Activated CD4-positive, CD25-positive, alpha-beta regulatory T cell treated with anti-CD3 and anti-CD28 coated beads, Interleukin-2, amount 50 U/mL, for 16 hours (primary cell): ENCODE data around the gene RASAL3.
"Not testable (repeated sequence)": the region's sequence is repeated elsewhere in the genome, so short reads cannot be mapped to it uniquely, and the experiment has no call there.

Source experiments
- DNase-seq: peaks from one replicate; pipeline ENCODE4 v3.0.0-alpha.2; 2020; ENCODE audit warnings: low read depth, low spot score

Gene RASAL3

DNA sequence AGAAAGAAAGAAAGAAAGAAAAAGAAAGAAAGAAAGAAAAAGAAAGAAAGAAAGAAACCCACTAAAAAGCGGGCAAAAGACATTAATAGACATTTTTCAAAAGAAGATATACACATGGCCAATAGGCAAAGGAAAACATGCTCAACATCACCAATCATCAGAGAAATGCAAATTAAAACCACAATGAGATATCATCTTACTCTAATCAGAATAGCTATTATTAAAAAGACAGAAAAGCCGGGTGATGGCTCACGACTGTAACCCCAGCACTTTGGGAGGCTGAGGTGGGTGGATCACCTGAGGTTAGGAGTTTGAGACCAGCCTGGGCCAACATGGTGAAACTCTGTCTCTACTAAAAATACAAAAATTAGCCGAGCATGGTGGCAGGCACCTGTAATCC is 9.5 kb upstream of the RASAL3 start:
- DNase-seq = not testable (repeated sequence)

DNA sequence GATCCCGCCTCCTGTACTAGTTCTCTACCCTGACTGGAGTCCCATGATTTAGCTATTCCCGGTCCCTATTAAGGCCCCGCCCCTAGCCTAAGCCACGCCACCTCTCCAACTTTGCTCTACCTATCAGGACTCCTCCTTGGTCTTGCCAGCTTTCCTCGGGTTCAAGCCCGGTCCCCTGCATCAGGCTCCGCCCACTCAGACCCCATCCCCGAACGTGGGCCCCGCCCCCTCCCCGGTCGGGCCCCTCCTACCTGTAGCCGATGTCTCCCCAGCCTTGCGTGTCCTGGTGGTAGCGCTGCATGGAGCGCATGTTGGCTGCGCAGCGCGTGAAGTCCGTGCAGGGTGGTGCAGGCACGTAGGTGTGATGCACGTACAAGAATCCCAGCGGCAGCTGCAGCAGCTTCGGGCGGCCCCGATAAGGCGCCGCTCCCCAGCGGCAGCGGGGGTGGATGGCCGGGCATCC is 7.3 kb upstream of the RASAL3 start:
- DNase-seq = no peak

DNA sequence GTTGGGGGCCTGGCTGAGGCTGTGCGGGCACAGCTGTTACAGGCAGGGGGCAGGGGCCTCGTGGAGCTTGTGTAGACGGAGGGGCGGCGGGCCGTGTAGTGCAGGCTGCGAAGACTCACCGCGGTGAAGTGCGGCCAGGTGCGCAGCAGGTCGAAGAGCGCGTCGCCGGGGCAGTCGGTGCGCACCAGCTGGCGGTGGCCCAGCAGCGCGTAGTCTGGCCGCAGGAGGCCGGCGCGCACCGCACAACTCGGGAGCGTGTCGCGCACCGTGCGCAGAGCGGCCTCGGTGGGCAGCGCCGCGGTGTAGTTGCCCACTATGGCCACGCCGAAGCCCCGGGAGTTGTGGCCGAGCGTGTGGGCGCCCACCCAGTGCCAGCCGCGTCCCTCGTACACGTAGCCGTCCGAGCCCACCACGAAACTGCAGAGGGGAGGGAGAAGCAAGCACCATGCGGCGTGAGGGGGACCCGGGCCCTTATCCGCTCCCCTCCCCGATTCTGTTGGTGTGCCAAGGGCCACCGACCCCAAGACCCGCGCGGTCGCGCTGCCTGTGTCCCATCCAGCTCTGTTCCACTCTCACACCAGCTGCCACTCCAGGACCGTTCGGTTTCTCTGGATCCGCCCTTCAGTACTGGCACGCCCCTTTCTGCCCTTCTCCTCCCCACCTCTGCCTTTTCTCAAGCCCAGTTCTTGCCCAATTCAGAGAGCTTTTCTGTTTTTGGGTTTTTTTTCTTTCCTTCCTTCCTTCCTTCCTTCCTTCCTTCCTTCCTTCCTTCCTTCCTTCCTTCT is 5.4 kb upstream of the RASAL3 start:
- DNase-seq = no peak

DNA sequence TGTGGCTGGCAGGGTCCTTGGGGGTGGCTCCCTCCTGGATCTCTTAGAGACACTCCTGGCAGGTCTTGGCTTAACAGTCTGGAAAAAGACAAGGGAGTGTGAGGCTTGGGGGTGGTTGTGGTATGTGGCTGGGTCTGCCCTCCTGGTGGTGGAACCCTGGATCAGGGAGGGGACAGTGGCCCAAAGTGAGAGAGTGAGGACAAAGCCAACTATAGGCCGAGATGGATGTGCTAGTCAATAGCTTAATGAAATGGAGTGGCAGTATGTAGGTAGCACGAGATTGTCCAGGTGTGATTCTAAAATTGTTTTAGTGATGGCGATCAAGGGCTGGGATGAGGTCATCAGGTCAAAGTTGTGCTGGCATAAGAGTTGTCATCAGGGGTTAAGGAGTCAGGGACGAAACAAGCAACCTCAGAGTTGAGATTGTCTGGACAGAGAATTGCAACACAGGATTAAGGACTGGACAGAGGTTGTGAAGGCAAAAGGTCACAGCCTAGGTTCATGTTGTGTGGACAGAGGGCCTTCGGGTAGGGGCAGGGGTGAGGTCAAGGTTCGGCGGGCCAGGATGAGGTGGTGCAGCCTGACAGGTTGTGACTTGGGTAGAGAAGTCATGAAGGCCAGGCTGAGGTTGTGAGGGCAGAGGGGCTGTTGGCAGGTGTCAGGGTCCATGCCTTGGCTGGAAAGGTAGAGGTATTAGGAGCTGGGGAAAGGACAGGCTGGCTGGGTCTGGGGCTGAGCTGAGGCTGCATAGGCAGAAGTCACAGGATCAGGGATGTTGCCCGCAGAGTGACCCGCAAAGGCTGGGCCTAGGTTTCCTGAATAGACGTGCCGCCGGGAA is 4.5 kb upstream of the RASAL3 start:
- DNase-seq = no peak

DNA sequence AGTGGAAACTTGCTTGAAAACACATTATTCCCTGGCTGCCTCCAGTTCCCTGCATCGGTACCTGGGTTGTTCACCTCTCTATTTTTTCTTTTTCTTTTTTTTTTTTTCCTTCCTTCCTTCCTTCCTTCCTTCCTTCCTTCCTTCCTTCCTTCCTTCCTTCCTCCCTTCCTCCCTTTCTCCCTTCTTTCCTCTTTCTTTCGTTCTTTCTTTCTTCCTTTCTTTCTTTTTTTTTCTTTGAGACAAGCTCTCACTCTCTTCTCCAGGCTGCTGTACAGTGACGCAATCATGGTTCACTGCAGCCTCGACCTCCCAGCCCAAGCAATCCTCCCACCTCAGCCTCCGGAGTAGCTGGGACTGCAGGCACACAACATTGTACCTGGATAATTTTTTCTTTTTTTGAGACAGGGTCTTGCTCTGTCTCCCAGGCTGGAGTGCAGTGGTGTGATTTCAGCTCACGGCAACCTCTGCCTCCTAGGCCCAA is 3.4 kb upstream of the RASAL3 start:
- no peak for DNase-seq

DNA sequence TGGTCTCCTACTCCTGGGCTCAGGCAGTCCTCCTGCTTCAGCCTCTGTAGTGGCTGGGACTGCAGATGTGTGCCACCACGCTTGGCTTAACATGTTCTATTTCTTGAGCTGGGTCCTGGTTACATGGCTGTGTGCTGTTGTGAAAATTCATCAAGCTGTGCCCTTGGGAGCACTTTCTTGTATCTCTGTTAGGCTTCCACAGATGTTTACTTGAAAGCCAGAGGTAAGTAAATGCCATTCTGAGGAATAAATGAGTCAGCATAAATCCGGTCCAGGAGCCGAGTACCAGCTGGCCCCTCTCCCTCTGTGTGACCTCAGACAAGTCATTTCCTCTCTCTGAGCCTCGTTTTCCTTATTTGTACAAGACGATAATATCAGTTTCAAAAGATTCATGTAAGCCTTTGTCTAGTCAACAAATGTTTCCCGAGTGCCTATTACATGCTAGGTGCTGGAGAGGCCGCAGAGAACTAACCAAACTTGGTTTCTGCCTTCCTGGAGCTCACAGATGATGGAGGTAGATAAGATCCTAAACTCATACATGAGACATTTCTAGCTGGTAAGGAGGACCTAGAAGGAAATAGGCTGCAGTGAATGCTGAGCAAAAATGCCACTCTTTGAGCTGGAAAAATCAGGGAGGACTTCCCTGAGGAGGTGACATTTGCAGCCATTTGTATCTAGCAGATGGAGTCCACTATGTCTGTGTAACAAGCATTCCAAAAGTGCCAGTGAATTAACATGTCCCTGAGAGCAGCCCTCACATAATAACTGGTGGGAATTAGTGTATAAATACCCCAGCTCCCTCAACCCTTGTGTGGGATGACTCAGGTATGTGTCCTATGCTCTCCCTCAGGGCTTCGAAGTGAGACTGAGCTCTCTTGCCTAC is 2.7 kb upstream of the RASAL3 start:
- DNase-seq = peak; percentile 19

DNA sequence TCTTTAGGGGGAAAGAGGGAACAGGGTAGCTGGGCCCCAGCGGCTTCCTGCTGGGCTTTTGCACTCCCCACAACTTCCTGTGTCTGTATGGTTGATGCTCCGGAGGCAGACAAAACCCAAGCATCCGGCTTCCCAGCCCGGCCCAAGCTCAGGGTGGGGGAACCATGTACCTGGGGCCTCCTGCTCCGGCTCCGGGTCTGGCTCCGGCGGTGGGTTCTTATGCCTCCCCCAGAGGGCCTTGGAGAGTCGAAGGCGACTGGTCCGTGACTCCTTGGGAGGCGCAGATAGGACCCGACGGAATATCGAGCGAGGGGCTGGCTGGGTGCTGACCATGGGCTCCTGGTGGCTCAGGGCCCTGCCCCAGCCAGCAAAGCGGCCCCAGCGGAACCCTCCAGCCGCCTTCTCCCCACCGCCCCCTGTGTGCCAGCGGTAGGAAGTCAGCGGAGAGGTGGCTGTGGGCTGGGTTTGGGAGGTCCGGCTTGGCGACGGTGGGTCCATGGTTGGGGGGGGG is 428 bp downstream of the RASAL3 start:
- DNase-seq = peak; percentile 48

DNA sequence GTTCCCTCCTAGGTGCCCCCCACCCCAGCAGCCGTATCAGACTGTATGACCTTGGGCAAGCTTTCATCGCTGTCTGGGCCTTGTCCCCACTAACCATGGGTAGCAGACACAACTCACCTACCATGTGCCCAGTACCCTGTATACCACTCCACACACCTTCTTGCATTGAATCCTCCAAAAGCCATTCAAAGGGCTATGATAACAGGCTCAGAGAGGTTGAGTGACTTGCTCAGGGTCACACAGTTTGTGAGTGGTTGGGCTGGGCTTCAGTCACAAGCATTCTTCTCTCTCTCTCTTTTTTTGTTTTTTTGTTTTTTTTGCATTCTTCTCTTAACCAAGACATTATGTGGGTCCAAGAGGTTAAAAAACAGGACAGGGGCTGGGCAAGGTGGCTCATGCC is 2.6 kb downstream of the RASAL3 start:
- no peak for DNase-seq

DNA sequence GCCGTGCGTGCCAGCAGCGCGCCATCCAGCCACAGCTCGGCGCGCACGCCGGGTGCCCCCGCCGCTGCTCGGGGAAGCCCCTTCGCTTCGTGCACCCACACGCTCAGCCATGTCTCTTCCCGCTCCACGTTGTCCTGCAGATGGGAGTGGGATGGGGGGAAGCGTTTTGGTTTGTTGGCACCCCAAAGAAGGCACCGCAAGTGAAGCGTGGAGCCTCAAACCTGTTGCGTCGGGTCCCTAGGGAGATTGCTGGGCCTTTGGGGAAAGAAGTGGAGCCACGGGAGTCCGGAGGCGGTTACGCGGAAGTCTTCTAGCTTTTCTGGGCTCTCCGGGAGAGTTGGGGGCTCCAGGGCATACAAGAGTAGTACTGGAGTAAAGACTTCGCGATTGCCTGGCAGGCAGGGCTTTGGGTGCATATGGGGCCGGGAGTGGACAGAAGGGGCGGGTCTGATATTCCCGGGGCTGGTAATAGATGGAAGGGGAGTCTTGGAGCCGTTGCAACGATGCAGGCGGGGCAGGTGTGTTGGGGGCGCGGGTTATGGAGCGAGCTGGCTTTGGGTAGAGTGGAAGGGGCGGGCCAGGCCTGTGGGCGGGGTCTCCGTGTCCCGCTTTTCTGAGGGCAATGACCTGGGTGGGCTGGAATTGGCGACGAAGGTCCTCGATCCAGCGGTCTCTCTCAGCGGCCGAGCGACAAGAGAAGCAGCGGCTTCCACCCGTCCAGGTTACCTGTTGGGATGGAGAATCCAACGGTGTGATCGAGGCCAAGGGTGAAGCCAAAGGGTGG is 6.5 kb downstream of the RASAL3 start:
- DNase-seq = no peak

DNA sequence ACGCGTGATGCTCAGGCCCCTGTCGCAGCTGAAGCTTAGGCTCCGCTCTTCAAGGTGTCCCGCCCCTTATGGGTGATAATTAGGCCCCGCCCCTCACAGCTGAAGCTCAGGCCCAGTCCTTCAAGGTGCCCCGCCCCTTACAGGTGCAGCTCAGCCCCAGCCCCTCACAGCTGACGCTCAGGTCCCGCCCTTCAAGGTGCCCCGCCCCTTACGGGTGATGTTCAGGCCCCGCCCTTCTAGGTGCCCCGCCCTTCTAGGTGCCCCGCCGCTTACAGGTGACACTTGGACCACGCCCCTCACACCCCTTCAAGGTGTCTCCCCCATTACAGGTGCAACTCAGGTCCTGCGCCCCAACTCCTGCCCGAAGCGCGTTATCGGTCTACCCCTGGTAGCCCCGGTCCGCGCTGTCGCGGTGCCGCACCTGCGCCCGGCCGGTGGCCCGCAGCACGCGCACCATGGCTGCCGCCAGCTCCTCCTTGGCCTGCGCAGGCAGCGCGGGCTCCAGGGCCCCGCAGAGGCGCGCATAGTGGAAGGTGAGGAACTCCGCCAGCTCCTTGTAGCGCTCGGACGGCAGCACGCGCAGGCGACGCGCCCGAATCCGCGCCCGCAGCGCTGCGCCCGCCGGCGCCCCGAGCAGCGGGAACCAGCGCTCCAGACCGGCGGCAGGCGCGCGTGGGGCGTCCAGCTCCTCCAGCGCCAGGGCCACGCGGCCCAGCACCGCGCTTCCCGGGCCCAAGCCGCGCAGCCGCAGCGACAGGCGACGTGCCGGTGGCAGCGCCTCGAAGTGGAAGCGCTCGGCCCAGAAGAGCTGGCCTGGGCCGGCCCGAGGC is 7.3 kb downstream of the RASAL3 start:
- DNase-seq = no peak

DNA sequence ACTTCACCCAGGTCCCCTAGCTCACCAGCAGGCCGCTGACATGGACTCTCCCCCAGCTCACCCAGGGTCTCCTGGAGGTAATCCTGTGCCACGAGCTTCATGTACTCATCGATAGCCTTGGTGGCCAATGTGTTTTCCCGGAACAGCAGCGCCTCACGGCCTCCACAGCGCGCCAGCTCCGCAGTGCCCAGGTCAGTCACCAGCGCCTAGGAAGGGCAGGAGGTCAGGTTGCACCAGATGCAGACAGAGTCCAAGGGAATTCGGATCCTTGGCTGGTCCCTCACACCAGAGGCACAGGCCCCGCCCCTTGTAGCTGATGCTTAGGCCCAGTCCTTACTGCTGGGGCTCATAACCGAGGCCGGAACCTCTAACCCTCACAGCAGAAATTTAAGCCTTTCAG is 7.9 kb downstream of the RASAL3 start:
- no peak for DNase-seq

DNA sequence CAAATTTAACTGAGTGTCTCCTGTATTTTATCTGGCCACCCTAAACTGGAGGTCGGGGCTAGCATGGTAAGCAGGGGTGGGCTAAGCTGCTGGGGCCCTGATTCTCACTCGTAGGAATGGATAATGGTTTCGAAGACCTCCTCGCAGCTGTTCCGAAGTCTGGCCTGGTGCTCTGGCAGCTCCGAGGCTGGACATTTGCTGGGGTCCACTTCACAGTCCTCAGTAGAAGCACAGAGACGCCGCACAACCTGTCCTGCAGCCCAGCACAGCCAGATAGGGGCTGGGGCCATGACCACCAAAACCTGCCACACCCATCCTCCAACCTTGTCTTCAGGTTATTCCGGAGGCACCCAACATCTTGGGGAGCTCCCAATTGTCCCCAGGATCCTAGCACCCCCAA is 8.3 kb downstream of the RASAL3 start:
- no peak for DNase-seq

DNA sequence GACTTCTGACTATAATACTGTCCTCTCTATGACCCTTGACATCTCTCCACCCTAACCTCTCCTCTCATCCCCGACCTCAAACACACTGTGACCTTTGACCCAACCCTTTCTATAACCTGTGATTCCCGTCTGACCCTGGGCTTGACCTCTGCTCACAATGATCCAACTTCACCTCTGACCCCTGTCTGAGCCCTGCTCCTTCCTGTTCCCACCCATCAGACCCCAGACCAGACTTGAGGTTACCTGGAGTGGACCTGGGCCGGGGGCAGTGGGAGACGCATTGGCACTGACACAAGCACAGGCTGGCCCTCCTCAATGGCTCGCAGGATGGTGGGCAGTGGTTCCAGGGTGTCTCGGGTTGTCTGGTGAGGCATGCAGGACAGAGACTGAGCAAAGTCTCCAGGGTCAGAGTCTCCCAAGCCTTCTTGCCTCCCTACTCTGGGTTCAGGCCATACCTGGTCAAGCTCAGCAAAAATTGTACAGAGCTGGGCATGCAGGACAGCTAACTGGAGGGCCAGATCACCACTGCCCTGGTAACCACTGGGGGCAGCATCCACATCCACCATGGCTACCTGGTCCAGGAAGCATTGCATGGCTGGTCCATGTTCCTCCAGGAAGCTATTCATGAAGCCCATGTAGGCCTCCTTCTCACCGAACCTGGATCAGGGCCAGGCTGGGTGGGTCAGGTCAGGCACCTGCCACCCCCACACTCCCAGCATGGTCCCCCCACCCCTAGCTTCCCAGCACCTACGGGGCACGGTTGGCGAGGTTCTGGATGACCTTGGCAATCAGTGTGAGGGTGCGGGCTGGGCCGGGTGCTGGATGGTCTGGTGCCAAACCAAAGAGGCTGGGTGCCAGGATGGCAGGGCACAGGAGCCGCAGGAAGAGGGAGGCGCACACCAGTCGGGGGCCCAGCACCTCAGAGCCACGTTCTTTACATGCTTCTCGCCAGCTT is 10.2 kb downstream of the RASAL3 start:
- DNase-seq = no peak

DNA sequence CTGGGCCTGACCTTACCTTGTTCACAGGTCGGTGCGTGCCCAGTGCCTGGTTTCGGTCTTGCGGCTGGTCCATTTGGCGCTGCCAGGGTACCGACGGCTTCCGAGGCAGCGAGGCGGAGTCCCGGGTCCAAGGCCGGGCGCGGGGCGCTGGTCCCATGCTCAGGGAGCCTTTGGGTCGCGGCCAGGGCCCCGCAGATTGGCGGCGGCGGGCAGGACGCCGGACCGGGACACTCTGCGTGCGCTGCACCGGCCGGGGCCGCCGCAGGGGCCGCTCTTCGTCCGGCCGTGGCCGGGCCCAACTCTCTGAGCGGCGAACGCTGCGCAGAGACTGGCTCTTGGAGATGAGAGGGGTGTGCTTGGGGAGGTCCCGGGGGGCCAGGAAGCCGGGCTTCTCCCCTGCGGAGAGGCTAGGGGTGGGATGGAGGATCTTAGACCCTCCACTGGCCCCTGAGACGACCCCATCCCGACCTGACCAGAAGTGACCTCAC is 11.2 kb downstream of the RASAL3 start:
- no peak for DNase-seq

DNA sequence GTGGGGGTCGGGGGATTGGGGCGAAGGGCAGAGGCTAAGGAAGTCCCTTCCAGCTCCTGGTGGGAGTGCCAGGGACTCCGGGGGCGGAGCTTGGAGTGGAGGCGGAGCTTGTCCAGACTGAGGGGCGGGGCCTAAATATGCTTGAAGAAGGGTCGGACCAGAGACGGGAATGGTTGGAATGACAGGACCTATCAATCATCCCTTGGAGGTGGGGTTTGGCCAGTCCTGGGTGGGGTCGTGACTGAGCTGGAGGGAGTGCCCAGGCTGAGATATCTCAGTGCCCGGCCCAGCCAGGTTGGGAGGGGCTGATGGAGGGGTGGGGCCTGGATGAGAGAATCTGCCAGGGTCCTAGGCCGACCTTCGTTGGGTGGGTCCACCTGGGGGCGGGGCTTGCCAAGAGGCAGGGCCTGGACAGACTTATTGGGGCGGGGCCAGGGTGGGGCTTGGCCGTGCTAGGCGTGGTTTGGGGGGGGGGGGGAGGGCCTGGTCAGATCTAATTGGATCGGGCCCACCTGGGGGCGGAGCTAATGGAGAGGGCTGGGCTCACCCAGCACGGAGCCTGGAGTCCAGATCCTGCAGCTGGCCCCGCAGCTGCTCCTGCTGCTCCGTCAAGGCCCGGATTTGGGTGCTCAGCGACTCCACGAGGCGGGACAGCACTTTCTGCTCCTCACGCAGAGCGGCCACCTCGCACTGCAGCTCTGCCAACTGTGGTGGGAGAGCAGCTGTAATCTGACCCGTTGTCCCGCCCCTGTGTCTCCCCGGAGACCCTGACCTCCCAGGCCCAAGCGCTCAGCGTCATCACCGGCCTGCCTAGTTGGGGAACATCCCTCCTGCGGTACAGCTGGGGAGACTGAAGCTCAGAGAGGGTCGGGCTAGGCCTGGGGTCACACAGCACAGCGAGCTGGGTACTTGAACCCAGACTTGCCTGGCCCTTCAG is 12.0 kb downstream of the RASAL3 start:
- no peak for DNase-seq

DNA sequence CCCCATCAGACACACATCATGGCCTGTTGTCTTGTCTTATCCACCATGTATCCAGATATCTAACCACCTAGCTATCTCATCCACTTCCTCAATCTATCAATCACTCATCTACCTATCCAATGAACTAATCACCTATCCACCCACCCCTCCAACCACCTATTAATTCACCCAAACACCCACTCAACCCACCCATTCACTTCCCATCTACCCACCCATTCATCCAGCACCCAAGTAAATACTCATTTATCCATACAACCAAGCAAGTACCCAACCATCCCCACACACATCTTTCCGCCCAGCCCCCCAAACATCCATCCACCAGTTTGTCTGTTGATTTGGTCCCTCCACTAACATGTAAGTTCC is 13.8 kb downstream of the RASAL3 start:
- DNase-seq = no peak
